Stomach smooth muscle (tissue), 2 donors: Measurements from ENCODE around the gene EGFL8.

Experiments used
- H3K27ac ChIP-seq: one replicate; pipeline ENCODE4 v1.7.0; 2013; ENCODE audit warnings: mild to moderate bottlenecking, low read length, inconsistent platforms
- H3K27me3 ChIP-seq, 2 donors: one replicate each; pipeline ENCODE4 v1.7.0; 2013; ENCODE audit warnings: low read length in 2 of 2; ENCODE audit not compliant: insufficient read depth in 2 of 2, control insufficient read depth in 1 of 2
- H3K36me3 ChIP-seq, 2 donors: one replicate each; pipeline ENCODE4 v1.7.0; 2013; ENCODE audit warnings: low read length in 2 of 2; ENCODE audit not compliant: control insufficient read depth in 2 of 2, insufficient read depth in 2 of 2
- H3K4me1 ChIP-seq: one replicate; pipeline ENCODE4 v1.7.0; 2013; ENCODE audit warnings: low read length; ENCODE audit not compliant: control insufficient read depth, insufficient read depth
- H3K4me3 ChIP-seq, 2 donors: one replicate each; pipeline ENCODE4 v1.7.0; 2013; ENCODE audit warnings: low read length in 2 of 2
- H3K9ac ChIP-seq, 2 donors: one replicate each; pipeline ENCODE4 v1.7.0; 2013; ENCODE audit warnings: low read length in 2 of 2, mild to moderate bottlenecking in 1 of 2
- H3K9me3 ChIP-seq, 2 donors: one replicate each; pipeline ENCODE4 v1.7.0; 2013; ENCODE audit warnings: low read length in 2 of 2; ENCODE audit not compliant: control insufficient read depth in 2 of 2
- donor health status: healthy.
- donor health status: Pancreatic carcinoma.

EGFL8 gene

GRCh38 chr6:32214126-32214525 lies 49.7 kb downstream of the EGFL8 start:
- Histone ChIP-seq H3K4me1 (no peaks in the 10 kb centered on the region), H3K9ac (no peak overlapping the region), H3K27me3 (no peaks in the 10 kb centered on the region), H3K36me3 (no peaks in the 10 kb centered on the region), H3K4me3 (no peak overlapping the region), H3K9me3 (no peaks in the 10 kb centered on the region), H3K27ac (no peak overlapping the region)

GRCh38 chr6:32215617-32216016 lies 51.2 kb downstream of the EGFL8 start:
- Histone ChIP-seq H3K27me3 (no peaks in the 10 kb centered on the region), H3K27ac (no peak overlapping the region), H3K9ac (no peak overlapping the region), H3K9me3 (no peaks in the 10 kb centered on the region), H3K4me1 (no peaks in the 10 kb centered on the region), H3K36me3 (no peaks in the 10 kb centered on the region), H3K4me3 (no peak overlapping the region)

GRCh38 chr6:32216285-32216684 lies 51.9 kb downstream of the EGFL8 start:
- H3K4me3 ChIP-seq, result no peak overlapping the region
- no peak overlapping the region for H3K9ac ChIP-seq
- no peaks in the 10 kb centered on the region for H3K36me3 ChIP-seq
- no peaks in the 10 kb centered on the region for H3K4me1 ChIP-seq
- peaks cover 0 to 2% of the 10 kb centered on the region in 2 donors for H3K27me3 ChIP-seq
- H3K27ac ChIP-seq, result no peak overlapping the region
- H3K9me3 ChIP-seq, result no peaks in the 10 kb centered on the region

GRCh38 chr6:32216998-32217397 lies 52.6 kb downstream of the EGFL8 start:
- no peak overlapping the region for H3K4me3 ChIP-seq
- H3K9ac ChIP-seq, result no peak overlapping the region
- no peak overlapping the region for H3K27ac ChIP-seq
- peaks cover 0 to 4% of the 10 kb centered on the region in 2 donors for H3K27me3 ChIP-seq
- H3K36me3 ChIP-seq, result no peaks in the 10 kb centered on the region
- no peaks in the 10 kb centered on the region for H3K4me1 ChIP-seq
- H3K9me3 ChIP-seq, result no peaks in the 10 kb centered on the region
